NCI-H748 (cell line): ENCODE data around the gene ENTREP3.

Experiments
- DNase-seq: peaks from one replicate; lab custom pipeline; 2025; ENCODE audit not compliant: unreplicated experiment; lab: John Stamatoyannopoulos, UW

ENTREP3 gene

DNA sequence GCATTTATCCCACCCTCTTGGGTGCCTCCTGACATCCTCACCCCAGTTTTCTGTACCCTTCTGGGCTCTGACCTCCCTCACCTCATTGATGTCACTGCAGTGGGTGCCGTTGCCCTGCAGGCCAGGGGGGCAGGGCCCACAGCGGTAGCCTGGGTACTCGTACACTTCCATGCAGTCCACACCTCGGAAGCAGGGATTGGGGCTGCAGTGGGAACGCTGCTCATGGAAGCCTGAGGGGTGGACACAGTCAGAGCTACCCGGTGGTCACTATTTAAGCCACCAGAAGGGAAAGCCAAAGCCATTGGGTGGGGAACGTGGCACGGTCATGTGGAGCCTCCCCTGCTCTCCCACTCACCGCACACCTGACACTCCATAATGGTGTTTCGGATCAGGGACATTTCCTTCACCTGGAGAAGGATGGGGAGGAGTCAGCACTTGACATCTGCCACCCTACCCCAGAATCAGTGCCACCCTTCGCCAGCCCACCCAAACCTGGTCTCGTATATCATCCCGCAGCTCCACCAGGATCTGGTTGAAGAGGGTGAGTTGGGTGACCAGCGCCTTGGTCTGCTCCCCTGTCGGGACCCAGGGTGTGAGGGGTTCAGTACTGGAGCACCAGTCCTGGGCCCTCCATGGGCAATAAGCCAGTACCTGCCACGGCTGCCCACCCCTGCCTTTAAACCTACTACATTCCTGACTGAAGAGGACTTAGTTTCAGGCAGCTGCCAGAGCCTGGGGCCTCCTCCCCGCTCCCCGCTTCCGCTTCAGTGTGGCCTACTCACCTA, 52.4 kb downstream of the ENTREP3 start:
- no peak for DNase-seq

GRCh38 chr1:155202198-155202597, 53.1 kb downstream of the ENTREP3 start:
- DNase-seq, result no peak

GRCh38 chr1:155200920-155201319, 54.4 kb downstream of the ENTREP3 start:
- no peak for DNase-seq

- DNase-seq, result no peak
Observed at GRCh38 chr1:155199792-155200191, 55.5 kb downstream of the ENTREP3 start.

DNA sequence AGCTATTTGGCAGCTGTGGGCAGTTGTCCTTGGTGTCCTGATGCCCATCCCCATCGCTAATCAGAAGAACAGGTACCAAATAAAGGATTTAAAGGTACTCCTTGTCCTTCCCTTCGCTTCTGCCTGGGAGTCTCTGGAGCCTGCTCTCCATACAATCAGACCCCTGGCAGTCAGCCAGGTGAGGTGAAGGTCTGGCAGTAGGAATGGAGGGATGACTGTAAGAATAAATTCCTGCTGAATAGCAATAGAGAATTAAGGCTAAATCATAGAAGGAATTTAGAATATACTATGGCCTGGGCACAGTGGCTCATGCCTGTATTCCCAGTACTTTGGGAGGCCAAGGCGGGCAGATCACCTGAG, 56.8 kb downstream of the ENTREP3 start:
- no peak for DNase-seq

DNA sequence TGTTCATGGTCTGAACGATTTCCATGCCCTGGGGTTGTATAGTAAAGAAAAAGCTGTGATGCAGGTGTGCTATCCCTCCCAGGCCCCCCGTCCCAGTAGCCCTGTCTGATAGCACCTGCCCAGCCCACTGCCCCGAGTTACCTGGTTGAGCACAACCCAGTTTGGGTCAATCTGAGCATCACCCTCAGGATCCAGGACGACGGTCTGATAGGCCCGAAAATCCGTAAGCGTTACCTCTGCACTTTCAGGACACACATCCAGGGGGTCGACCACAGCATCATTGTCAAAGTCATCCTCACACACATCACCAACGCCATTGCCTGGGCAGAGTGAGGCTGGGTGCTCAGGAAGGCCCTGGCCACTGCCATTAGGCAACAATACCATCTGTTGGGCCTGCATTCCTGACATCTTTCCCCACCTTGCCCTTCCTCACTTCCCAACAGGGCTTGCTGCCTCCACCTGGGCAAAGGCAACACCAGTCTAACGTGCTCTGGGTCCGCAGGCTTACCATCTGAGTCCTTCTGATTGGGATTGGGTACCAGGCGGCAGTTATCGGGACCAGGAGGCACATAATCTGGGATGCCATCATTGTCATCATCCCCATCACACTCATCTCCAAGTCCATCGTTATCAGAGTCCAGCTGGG, 57.3 kb downstream of the ENTREP3 start:
- DNase-seq, result no peak
